GM12878 (cell line): ENCODE results near the gene CENPE.

Experiments used
- CBX3 ChIP-seq: fragments of 200-600 bp; sonication (generic); IDR thresholded peaks from 2 replicates; pipeline ENCODE4 v1.6.1; 2016; ENCODE audit warnings: low read depth, borderline replicate concordance
- CHD1 ChIP-seq: IDR thresholded peaks from 2 replicates; pipeline ENCODE4 v1.6.1; 2012; ENCODE audit warnings: low read depth, low read length, improper control_type of control experiment
- CTCF ChIP-seq, 3 experiments: IDR thresholded peaks in 2 of 3; conservative IDR thresholded peaks in 1 of 3; 2 replicates each; pipeline ENCODE4 v1.5.1; 2011; ENCODE audit warnings: low read depth in 3 of 3, low read length in 3 of 3, mild to moderate bottlenecking in 3 of 3, control low read depth in 2 of 3, moderate library complexity in 2 of 3, inconsistent platforms in 1 of 3, mixed read lengths in 1 of 3; ENCODE audit not compliant: control insufficient read depth in 2 of 3, insufficient read depth in 1 of 3; ENCODE audit errors: extremely low read depth in 1 of 3
- EZH2 ChIP-seq: IDR thresholded peaks from 2 replicates; pipeline ENCODE4 v1.6.1; 2012; ENCODE audit warnings: low read depth, mild to moderate bottlenecking, control low read depth, inconsistent platforms, low read length, borderline replicate concordance; ENCODE audit not compliant: control insufficient read depth
- FOS ChIP-seq: IDR thresholded peaks from 3 replicates; pipeline ENCODE4 v1.6.1; 2011; ENCODE audit warnings: borderline replicate concordance; ENCODE audit not compliant: insufficient read length; ENCODE audit errors: extremely low read depth
- GABPA ChIP-seq: IDR thresholded peaks from 2 replicates; pipeline ENCODE4 v1.6.1; 2014; ENCODE audit warnings: antibody characterized with exemption, low read depth, mild to moderate bottlenecking, inconsistent platforms
- MAX ChIP-seq: IDR thresholded peaks from 2 replicates; pipeline ENCODE4 v1.6.1; 2012; ENCODE audit warnings: low read depth, low read length, improper control_type of control experiment
- PML ChIP-seq: IDR thresholded peaks from 2 replicates; pipeline ENCODE4 v1.6.1; 2012; ENCODE audit warnings: low read length, inconsistent platforms
- POLR2A ChIP-seq: IDR thresholded peaks from 2 replicates; pipeline ENCODE4 v1.6.1; 2011; ENCODE audit warnings: low read depth, mild to moderate bottlenecking, low read length
- POLR2AphosphoS5 ChIP-seq: IDR thresholded peaks from 2 replicates; pipeline ENCODE4 v1.6.1; 2011; ENCODE audit warnings: mild to moderate bottlenecking, low read length, inconsistent platforms
- TARDBP ChIP-seq: IDR thresholded peaks from 2 replicates; pipeline ENCODE4 v1.6.1; 2016; ENCODE audit warnings: borderline replicate concordance
- ZBTB33 ChIP-seq: fragments of 450-650 bp; IDR thresholded peaks from 2 replicates; pipeline ENCODE4 v1.6.1; 2017; ENCODE audit warnings: mild to moderate bottlenecking
- ZNF622 ChIP-seq: fragments of 450-650 bp; IDR thresholded peaks from 2 replicates; pipeline ENCODE4 v1.6.1; 2017; ENCODE audit warnings: mild to moderate bottlenecking, inconsistent platforms

DNA sequence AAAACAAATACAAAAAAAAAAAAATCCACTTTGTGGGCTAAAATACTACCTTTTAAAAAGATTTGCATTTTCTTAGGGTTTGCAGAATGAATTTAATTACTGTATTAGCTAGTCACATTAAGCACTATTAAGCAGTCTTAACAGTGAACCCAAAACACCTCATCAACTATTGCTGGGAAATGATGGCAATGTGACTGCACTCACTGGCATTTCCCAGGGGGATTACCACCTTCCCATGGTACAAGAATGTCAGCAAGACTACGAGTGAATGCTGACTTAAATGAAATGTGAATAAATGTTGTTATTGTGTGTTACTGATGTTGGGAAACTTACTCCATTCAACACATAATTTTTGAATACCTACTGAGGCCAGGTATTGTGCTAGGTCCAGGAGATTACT, 111.6 kb downstream of the CENPE start:
- TF ChIP-seq MAX (no peak), PML (no peak), POLR2AphosphoS5 (no peak), CTCF (IDR thresholded peaks at IDR 0.05 in 2 of 3, conservative IDR thresholded peaks at IDR 0.05 in 1 of 3; ENCODE audit: control insufficient read depth in 2 of 3, extremely low read depth in 1 of 3, insufficient read depth in 1 of 3, low read depth in 3 of 3, low read length in 3 of 3) (no peak), GABPA (no peak), POLR2A (no peak), FOS (no peak), EZH2 (no peak), TARDBP (no peak), ZNF622 (no peak), ZBTB33 (no peak), CHD1 (no peak), CBX3 (no peak)
